AG09309 (cell line): ENCODE data around the gene CABLES2.

Experiments used
- DNase-seq: peaks from one replicate; pipeline ENCODE4 v3.0.0-alpha.2; 2010; ENCODE audit warnings: low read depth
- H3K4me3 ChIP-seq: 2 replicates; pipeline ENCODE4 v1.5.1; 2011; ENCODE audit warnings: mild to moderate bottlenecking, low read depth, low read length, moderate library complexity; ENCODE audit not compliant: control insufficient read depth
- TF ChIP-seq, protein P1 (sequence below): IDR thresholded peaks from 2 replicates; pipeline ENCODE4 v1.5.1; 2011; ENCODE audit warnings: mild to moderate bottlenecking, low read depth, low read length, inconsistent platforms; ENCODE audit not compliant: insufficient read depth, control insufficient read depth; ENCODE audit errors: missing control alignments

The CABLES2 gene

DNA sequence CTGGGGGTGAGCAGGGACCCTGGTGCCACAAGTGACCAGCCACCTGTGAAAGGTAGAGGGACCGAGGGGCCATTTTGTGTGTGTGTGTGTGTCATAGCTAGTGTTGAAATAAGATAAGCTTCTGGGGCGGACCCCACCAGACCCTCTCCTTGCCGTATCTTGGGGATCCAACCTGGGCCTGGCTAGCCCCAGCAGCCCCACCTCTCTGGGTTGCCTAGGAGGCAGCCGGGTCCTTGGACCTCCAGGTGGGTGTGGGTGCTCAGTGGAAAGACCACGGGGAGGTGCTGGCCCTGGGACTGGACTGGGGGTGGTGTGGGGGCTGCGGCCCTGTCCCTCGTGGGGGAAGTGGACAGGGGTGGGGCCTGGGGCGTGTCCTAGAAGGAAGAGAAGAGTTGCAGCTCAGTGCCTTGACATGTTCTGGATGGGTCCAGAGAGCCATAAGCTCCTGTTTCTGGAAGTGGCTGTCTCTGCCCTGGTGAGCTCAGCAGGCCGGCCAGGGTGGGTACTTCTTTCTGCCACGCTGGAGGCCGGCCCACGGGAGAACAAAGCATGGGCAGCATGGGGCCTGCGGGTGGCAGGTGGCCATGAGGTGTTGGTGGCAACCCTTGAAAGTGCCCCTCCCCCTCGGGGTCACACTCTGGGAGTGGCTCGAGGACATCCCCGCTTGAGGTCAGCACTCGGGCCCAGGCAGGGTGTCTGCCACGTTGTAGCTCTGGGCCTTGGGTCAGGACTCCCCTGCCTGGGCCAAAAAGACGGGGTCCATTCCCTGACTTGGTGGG, 11.8 kb upstream of the CABLES2 start:
- TF ChIP-seq, protein P1, sequence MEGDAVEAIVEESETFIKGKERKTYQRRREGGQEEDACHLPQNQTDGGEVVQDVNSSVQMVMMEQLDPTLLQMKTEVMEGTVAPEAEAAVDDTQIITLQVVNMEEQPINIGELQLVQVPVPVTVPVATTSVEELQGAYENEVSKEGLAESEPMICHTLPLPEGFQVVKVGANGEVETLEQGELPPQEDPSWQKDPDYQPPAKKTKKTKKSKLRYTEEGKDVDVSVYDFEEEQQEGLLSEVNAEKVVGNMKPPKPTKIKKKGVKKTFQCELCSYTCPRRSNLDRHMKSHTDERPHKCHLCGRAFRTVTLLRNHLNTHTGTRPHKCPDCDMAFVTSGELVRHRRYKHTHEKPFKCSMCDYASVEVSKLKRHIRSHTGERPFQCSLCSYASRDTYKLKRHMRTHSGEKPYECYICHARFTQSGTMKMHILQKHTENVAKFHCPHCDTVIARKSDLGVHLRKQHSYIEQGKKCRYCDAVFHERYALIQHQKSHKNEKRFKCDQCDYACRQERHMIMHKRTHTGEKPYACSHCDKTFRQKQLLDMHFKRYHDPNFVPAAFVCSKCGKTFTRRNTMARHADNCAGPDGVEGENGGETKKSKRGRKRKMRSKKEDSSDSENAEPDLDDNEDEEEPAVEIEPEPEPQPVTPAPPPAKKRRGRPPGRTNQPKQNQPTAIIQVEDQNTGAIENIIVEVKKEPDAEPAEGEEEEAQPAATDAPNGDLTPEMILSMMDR = no peak
- DNase-seq = no peak
- no peak overlapping the region for H3K4me3 ChIP-seq

DNA sequence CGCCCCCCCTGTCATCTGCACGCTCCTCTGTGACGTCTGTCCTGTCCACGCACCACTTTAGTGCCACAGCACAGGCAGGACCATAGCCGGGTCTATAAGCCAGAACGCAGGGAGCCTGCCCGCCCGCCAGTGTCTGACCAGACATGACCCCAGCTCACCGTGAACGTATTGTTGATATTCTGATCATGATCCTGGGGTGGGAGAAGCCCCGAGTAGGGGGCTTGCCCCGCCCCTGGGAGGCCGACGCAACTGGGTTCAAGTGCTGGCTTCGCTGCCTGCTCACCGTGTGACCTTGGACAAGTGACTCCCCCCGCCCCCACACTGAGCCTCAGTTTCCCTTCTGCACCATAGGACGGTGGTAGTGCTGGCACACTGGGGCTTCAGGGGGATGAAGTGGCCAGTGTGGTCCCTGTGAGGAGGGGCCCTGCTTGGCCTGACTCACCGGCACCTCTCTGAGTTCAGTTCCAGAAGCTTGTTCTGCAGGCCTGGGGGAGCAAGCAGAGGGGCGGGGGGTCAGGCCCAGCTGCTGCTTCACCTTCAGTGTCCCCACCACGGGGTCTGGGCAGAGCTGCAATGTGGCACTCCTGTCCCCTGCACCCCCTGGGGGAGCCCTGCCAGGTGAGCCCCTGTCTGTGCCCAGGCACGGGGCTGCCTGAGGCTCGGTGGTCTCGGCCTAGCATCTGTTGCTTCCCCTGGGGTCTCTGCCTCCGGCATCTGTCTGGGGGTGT, 11.1 kb upstream of the CABLES2 start:
- TF ChIP-seq, protein P1 = no peak
- DNase-seq = no peak
- H3K4me3 ChIP-seq = no peak overlapping the region

DNA sequence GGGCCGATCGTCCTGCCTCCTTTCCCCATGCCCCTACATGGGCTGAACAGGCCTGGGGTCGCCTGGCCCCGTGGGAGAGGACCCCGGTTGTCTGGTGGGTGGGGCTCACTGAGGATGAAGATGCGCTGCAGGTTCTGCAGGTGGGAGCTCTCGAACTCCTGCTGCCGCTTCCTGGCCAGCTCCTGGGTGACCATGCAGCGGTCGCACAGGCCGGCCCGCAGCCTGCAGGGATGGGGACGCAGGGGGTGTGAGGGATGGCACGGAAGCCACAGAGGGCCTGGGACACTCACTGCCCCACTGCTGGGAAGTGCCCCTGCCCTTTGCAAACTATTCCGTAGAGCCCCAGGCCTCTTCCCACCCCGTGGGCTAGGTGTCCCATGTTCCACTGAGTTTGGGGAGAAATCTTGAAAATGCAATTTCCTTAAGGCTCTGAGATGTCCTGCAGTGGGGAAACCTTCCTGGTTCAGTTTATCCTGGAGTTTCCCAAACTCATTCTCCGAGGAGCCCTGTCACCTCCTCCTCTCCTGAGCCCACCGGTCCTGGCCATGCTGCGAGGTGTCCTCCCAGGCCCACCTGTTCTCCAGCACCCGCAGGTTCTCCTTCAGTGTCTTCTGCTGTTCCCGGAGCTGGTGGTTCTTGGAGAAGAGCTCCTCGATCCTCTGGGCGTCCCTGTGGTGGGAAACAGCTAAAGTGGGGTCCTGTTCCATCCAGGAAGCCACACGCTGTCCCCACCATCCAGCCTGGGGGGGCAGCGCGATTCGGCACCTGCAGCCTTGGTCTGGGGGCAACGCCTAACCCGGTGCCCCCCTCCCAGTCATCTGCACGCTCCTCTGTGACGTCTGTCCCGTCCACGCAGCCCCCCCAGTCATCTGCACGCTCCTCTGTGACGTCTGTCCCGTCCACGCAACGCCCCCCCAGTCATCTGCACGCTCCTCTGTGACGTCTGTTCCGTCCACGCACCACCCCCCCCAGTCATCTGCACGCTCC, 9.9 kb upstream of the CABLES2 start:
- no peak for DNase-seq
- H3K4me3 ChIP-seq = no peak overlapping the region
- TF ChIP-seq, protein P1 = no peak

DNA sequence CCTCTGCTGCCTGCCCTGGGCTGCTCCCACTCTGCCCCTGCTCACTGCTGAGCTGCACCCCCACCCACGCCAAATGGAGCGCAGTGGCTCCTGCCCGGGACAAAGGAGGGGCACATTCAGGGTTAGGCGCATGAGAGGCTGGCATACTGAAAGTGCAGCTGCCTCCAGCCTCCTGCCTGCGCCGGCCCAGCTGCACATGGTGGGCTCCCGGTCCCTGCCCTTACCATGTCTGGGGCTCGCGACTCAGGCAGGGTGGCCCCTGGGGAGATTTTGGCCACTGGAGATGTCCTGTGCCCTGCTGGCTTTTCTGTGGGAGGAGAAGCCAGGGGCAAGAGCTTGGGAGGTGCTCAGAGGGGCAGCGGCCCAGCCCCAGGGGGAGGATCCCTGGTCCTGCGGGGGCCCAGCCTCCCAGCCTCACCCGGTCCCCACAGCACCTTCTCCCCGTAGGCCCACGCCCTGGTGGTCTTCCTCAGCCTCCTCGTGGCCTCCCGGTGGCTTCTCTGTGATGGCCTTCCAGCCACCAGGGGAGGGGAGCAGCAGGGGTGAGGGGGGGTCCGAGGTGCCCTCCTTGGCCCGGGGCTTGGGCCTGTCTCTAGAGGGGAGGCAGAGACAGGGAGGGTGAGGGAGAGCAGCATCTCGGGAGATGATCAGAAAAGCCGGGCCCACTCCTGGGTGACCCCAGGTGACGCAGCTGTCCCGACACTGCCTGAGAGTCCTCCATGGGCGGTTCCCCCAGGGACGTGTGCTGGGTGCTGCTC, 8.4 kb upstream of the CABLES2 start:
- DNase-seq = no peak
- TF ChIP-seq, protein P1 = no peak
- H3K4me3 ChIP-seq = no peak overlapping the region

DNA sequence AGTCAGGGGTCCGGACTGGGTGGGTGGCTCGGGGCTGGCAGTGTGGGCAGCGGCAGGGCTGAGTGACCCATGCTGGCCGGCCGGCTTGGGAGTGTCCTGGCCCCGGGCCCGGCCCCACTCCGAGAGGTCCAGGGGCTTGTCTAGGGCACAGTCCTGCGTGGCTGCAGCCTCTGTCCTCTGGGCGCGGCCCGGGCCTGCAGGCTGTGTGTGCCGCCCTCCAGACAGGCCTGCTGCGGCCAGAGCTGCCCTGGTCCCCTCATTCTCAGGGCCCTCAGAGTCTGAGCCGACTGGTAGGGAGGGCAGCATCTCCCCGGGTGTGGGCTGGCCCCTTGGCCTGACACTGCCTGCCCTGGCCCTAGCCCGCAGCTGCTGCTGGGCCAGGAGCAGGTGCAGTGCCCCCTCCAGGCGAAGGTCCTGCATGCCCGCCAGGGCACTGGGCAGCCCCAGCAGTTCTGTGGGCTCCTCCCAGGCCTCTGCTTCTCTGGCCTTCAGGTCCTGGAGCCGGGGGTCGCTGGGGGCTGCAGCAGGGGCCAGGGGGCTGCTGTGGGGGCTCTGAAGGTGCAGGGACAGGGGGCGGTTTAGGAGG, 6.9 kb upstream of the CABLES2 start:
- no peak for DNase-seq
- no peak overlapping the region for H3K4me3 ChIP-seq
- TF ChIP-seq, protein P1 = peak; percentile 18
